DND-41 (cell line): Measurements from ENCODE around the gene MUCL3.
"Not testable (repeated sequence)": the region's sequence is repeated elsewhere in the genome, so short reads cannot be mapped to it uniquely, and the experiment has no call there.

ENCODE experiments used
- ATAC-seq: fragments of 200-7000 bp; cut with Tn5 transposase; 3 replicates; pipeline ENCODE4 v1.9.1; 2021; ENCODE audit warnings: low read depth; ENCODE audit not compliant: insufficient read depth
- DNase-seq: peaks from one replicate; pipeline ENCODE4 v3.0.0-alpha.2; 2020
- H2AFZ ChIP-seq: 2 replicates; pipeline ENCODE4 v1.6.0; 2012; ENCODE audit warnings: low read depth, low read length
- H3K27ac ChIP-seq: 2 replicates; pipeline ENCODE4 v1.5.1; 2012; ENCODE audit warnings: low read length, inconsistent platforms
- H3K27me3 ChIP-seq: fragments of 200-600 bp; sonication (generic); 2 replicates; pipeline ENCODE4 v1.6.0; 2012; ENCODE audit warnings: low read length, mild to moderate bottlenecking, inconsistent platforms; ENCODE audit not compliant: insufficient read depth, poor library complexity
- H3K36me3 ChIP-seq: 2 replicates; pipeline ENCODE4 v1.5.1; 2012; ENCODE audit warnings: low read length, inconsistent platforms; ENCODE audit not compliant: insufficient read depth
- H3K4me1 ChIP-seq: 2 replicates; pipeline ENCODE4 v1.5.1; 2012; ENCODE audit warnings: mild to moderate bottlenecking, low read length; ENCODE audit not compliant: insufficient read depth
- H3K4me2 ChIP-seq: 2 replicates; pipeline ENCODE4 v1.6.0; 2012; ENCODE audit warnings: mild to moderate bottlenecking, moderate library complexity, low read length, inconsistent platforms; ENCODE audit not compliant: insufficient read depth
- H3K4me3 ChIP-seq, 2 experiments: fragments of 200-600 bp in 1 of 2; shearing (Covaris generic) in 1 of 2; 2 replicates each; pipeline ENCODE4 v1.5.1; 2012 to 2016; ENCODE audit warnings: inconsistent platforms in 2 of 2, low read length in 2 of 2, mild to moderate bottlenecking in 2 of 2, low read depth in 1 of 2, moderate library complexity in 1 of 2
- H3K79me2 ChIP-seq: 2 replicates; pipeline ENCODE4 v1.6.0; 2012; ENCODE audit warnings: low read length, inconsistent platforms; ENCODE audit not compliant: insufficient read depth
- H3K9ac ChIP-seq: 2 replicates; pipeline ENCODE4 v1.6.0; 2012; ENCODE audit warnings: low read depth, mild to moderate bottlenecking, inconsistent platforms, low read length, moderate library complexity
- H3K9me3 ChIP-seq: 2 replicates; pipeline ENCODE4 v1.5.1; 2012; ENCODE audit warnings: low read length, moderate library complexity, mild to moderate bottlenecking, inconsistent platforms; ENCODE audit not compliant: insufficient read depth, severe bottlenecking
- H4K20me1 ChIP-seq: 2 replicates; pipeline ENCODE4 v1.6.0; 2012; ENCODE audit warnings: low read length; ENCODE audit not compliant: insufficient read depth
- CTCF ChIP-seq: IDR thresholded peaks from 2 replicates; pipeline ENCODE4 v1.5.1; 2012; ENCODE audit warnings: borderline replicate concordance, low read length, moderate library complexity, mild to moderate bottlenecking; ENCODE audit not compliant: poor library complexity, severe bottlenecking; ENCODE audit errors: extremely low read depth
- EZH2 ChIP-seq: IDR thresholded peaks from 3 replicates; pipeline ENCODE4 v1.6.1; 2012; ENCODE audit warnings: borderline replicate concordance, low read depth, mild to moderate bottlenecking, moderate library complexity, low read length, inconsistent platforms; ENCODE audit not compliant: severe bottlenecking

The MUCL3 gene

GRCh38 chr6:30898750-30899360, 41.9 kb upstream of the MUCL3 start:
- no peak for TF ChIP-seq EZH2
- no peak for TF ChIP-seq CTCF
- Histone ChIP-seq H3K27ac (no peak overlapping the region), H3K4me2 (no peak overlapping the region), H3K4me3 (no peak overlapping the region), H3K9ac (no peak overlapping the region), H3K27me3 (no peaks in the 10 kb centered on the region), H3K79me2 (no peaks in the 10 kb centered on the region), H2AFZ (no peak overlapping the region), H4K20me1 (no peaks in the 10 kb centered on the region), H3K4me1 (no peaks in the 10 kb centered on the region), H3K36me3 (peaks cover 46% of the 10 kb centered on the region), H3K9me3 (no peaks in the 10 kb centered on the region)
- DNase-seq: no peak
- ATAC-seq: no peak

GRCh38 chr6:30900863-30901417, 39.8 kb upstream of the MUCL3 start:
- H3K79me2 ChIP-seq: no peaks in the 10 kb centered on the region
- TF ChIP-seq CTCF (no peak), EZH2 (no peak)
- no peaks in the 10 kb centered on the region for H3K9me3 ChIP-seq
- DNase-seq: no peak
- H3K4me1 ChIP-seq: no peaks in the 10 kb centered on the region
- H3K4me2 ChIP-seq: no peak overlapping the region
- H2AFZ ChIP-seq: no peak overlapping the region
- no peak for ATAC-seq
- no peak overlapping the region for H3K9ac ChIP-seq
- no peaks in the 10 kb centered on the region for H3K27me3 ChIP-seq
- no peaks in the 10 kb centered on the region for H4K20me1 ChIP-seq
- H3K36me3 ChIP-seq: peaks cover 34% of the 10 kb centered on the region
- no peak overlapping the region for H3K27ac ChIP-seq
- no peak overlapping the region for H3K4me3 ChIP-seq

- Histone ChIP-seq H3K4me2 (no peak overlapping the region), H2AFZ (no peak overlapping the region), H3K27me3 (no peaks in the 10 kb centered on the region), H3K4me3 (no peak overlapping the region), H3K9ac (no peak overlapping the region), H3K4me1 (no peaks in the 10 kb centered on the region), H3K79me2 (no peaks in the 10 kb centered on the region), H3K9me3 (no peaks in the 10 kb centered on the region), H4K20me1 (no peaks in the 10 kb centered on the region), H3K36me3 (peaks cover 29% of the 10 kb centered on the region), H3K27ac (no peak overlapping the region)
- DNase-seq (no peak), ATAC-seq (no peak)
- TF ChIP-seq CTCF: no peak
- TF ChIP-seq EZH2: no peak
These were observed 39.3 kb upstream of the MUCL3 start for GRCh38 chr6:30901436-30901835.

GRCh38 chr6:30902196-30902595, 38.6 kb upstream of the MUCL3 start:
- H3K79me2 ChIP-seq, H3K9ac ChIP-seq, H3K4me1 ChIP-seq, H3K4me2 ChIP-seq, H3K27ac ChIP-seq, DNase-seq, H3K9me3 ChIP-seq, H2AFZ ChIP-seq, H3K4me3 ChIP-seq, ATAC-seq, H4K20me1 ChIP-seq, H3K27me3 ChIP-seq: not testable (repeated sequence)
- peaks cover 23% of the 10 kb centered on the region for H3K36me3 ChIP-seq
